Activated naive CD4-positive, alpha-beta T cell treated with anti-CD3 and anti-CD28 coated beads, Interleukin-2, amount 50 U/mL, for 24 hours (primary cell): ENCODE data around the gene COX6A2.

Source experiments
- H3K27ac Mint-ChIP-seq: one replicate; pipeline ENCODE4 v1.8.0; 2021; ENCODE audit warnings: mild to moderate bottlenecking, mixed read lengths
- H3K27me3 Mint-ChIP-seq: one replicate; pipeline ENCODE4 v1.8.0; 2021; ENCODE audit warnings: mixed read lengths
- H3K36me3 Mint-ChIP-seq: one replicate; pipeline ENCODE4 v1.8.0; 2021; ENCODE audit warnings: mixed read lengths
- H3K4me1 Mint-ChIP-seq: one replicate; pipeline ENCODE4 v1.8.0; 2021; ENCODE audit warnings: mixed read lengths
- H3K4me3 Mint-ChIP-seq: one replicate; pipeline ENCODE4 v1.8.0; 2021; ENCODE audit warnings: mild to moderate bottlenecking, mixed read lengths
- H3K9me3 Mint-ChIP-seq: one replicate; pipeline ENCODE4 v1.8.0; 2021; ENCODE audit warnings: mixed read lengths

Gene COX6A2

GRCh38 chr16:31382485-31383161 lies 45.5 kb downstream of the COX6A2 start:
- Mint-ChIP-seq H3K36me3 (no peaks in the 10 kb centered on the region), H3K4me1 (peaks cover 14% of the 10 kb centered on the region), H3K4me3 (no peak overlapping the region)

DNA sequence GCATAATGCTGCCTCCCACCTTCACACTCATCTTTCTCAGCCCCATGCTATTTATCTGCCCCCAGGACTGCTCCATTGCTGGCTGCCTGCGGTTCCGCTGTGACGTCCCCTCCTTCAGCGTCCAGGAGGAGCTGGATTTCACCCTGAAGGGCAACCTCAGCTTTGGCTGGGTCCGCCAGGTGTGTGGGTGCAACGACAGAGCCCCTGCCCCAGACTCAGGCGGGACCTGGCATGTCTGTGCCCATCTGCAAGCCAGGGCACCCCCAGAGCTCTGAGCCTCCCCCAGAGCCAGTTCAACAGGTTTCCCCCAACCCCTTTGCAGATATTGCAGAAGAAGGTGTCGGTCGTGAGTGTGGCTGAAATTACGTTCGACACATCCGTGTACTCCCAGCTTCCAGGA lies 48.0 kb downstream of the COX6A2 start:
- H3K9me3 Mint-ChIP-seq, result peaks cover 9% of the 10 kb centered on the region
- peaks cover 5% of the 10 kb centered on the region for H3K4me1 Mint-ChIP-seq
- no peak overlapping the region for H3K4me3 Mint-ChIP-seq
- H3K27ac Mint-ChIP-seq, result no peak overlapping the region
- H3K27me3 Mint-ChIP-seq, result no peaks in the 10 kb centered on the region
- no peaks in the 10 kb centered on the region for H3K36me3 Mint-ChIP-seq

More at GRCh38 chr16:31382485-31383161, 45.5 kb downstream of the COX6A2 start:
- peaks cover 1% of the 10 kb centered on the region for H3K27me3 Mint-ChIP-seq
- no peak overlapping the region for H3K27ac Mint-ChIP-seq
- H3K9me3 Mint-ChIP-seq, result no peaks in the 10 kb centered on the region
